Neural cell (in vitro differentiated cells): Measurements from ENCODE around the gene B3GAT2.

Source experiments
- EZH2 ChIP-seq: fragments of 200-600, 300-800 bp; shearing (Covaris generic), sonication (generic); IDR thresholded peaks from 2 replicates; pipeline ENCODE4 v1.6.1; 2014; ENCODE audit warnings: antibody characterized with exemption, low read length, borderline replicate concordance, mild to moderate bottlenecking; ENCODE audit not compliant: insufficient read depth, poor library complexity, severe bottlenecking
- MXI1 ChIP-seq: fragments of 450-650 bp; conservative IDR thresholded peaks from 2 replicates; pipeline ENCODE4 v1.6.1; 2014; ENCODE audit warnings: antibody characterized with exemption, mild to moderate bottlenecking; ENCODE audit not compliant: poor library complexity, severe bottlenecking
- TF ChIP-seq, protein P1 (sequence below): fragments of 450-650 bp; IDR thresholded peaks from 2 replicates; pipeline ENCODE4 v1.5.1; 2014; ENCODE audit warnings: antibody characterized with exemption, mild to moderate bottlenecking, moderate library complexity; ENCODE audit not compliant: poor library complexity, severe bottlenecking

DNA sequence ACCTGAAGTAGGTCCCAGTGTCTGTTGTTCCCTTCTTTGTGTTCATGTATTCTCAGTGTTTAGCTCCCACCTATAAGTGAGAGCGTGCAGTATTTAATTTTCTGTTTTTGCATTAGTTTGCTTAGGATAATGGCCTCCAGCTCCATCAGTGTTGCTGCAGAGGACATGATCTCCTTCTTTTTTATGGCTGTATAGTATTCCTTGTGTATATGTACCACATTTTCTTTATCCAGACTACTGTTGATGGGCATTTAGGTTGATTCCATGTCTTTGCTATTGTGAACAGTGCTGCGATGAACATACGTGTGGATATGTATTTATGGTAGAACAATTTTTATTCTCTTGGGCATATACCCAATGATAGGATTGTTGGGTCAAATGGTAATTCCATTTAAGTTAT is 125.4 kb downstream of the B3GAT2 start:
- TF ChIP-seq MXI1 (no peak), EZH2 (no peak)
- TF ChIP-seq, protein P1, sequence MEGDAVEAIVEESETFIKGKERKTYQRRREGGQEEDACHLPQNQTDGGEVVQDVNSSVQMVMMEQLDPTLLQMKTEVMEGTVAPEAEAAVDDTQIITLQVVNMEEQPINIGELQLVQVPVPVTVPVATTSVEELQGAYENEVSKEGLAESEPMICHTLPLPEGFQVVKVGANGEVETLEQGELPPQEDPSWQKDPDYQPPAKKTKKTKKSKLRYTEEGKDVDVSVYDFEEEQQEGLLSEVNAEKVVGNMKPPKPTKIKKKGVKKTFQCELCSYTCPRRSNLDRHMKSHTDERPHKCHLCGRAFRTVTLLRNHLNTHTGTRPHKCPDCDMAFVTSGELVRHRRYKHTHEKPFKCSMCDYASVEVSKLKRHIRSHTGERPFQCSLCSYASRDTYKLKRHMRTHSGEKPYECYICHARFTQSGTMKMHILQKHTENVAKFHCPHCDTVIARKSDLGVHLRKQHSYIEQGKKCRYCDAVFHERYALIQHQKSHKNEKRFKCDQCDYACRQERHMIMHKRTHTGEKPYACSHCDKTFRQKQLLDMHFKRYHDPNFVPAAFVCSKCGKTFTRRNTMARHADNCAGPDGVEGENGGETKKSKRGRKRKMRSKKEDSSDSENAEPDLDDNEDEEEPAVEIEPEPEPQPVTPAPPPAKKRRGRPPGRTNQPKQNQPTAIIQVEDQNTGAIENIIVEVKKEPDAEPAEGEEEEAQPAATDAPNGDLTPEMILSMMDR, result no peak
